K562 (cell line): ENCODE data around the gene POU3F3. TPM values are rescaled to one million over a fixed set of nuclear protein-coding genes. Genes with fewer than 3 reads are reported as not detected.

Experiments used
- ATAC-seq: fragments of 200-7000 bp; cut with Tn5 transposase; 3 replicates; pipeline ENCODE4 v1.9.1; 2020; ENCODE audit warnings: moderate library complexity
- BruUV-seq: library from RNA; stranded (reverse); fragments of 400-500 nt; replicated peaks from 2 replicates; lab custom pipeline; 2021; lab: Mats Ljungman, UMichigan
- CTCF ChIA-PET: fragments of 300-600 bp; formaldehyde crosslinking; extraction: SDS; loops from one replicate; lab custom pipeline; 2021; ENCODE audit warnings: low intra/inter-chr PET ratio; lab: Yijun Ruan, JAX
- POLR2A ChIA-PET: fragments of 300-600, 350-650 bp; sonication (Branson Sonifier 250); formaldehyde crosslinking; extraction: SDS; loops from one replicate; lab custom pipeline; 2021; ENCODE audit warnings: antibody characterized with exemption, inconsistent platforms; lab: Yijun Ruan, JAX
- DNase-seq, 4 experiments: peaks; one replicate each; pipeline versions ENCODE4 v3.0.0 to v3.0.0-alpha.2; 2011 to 2018; ENCODE audit warnings: low spot score in 3 of 4, mixed read lengths in 3 of 4; ENCODE audit errors: extremely low read depth in 1 of 4
- FAIRE-seq: peaks from 2 replicates; lab custom pipeline; 2011; peaks lifted over from hg19 to GRCh38; lab: Jason Lieb, UNC
- H2AFZ ChIP-seq: 2 replicates; pipeline ENCODE4 v1.6.0; 2011; ENCODE audit warnings: low read depth, low read length, control low read depth, inconsistent platforms
- H3K27ac ChIP-seq: fragments of 200-600 bp; 3 replicates; pipeline ENCODE4 v1.8.0; 2011; ENCODE audit warnings: low read depth, mild to moderate bottlenecking, control low read depth, inconsistent platforms, low read length, moderate library complexity, mixed read lengths; ENCODE audit errors: extremely low read depth
- H3K27me3 ChIP-seq, 2 experiments: fragments of 300-600 bp in 1 of 2; 2 replicates in 1 of 2; 3 replicates in 1 of 2; pipeline versions ENCODE4 v1.6.0 to v1.8.0; 2011; ENCODE audit warnings: inconsistent platforms in 2 of 2, low read length in 2 of 2, mild to moderate bottlenecking in 1 of 2, mixed read lengths in 1 of 2, moderate library complexity in 1 of 2; ENCODE audit not compliant: control insufficient read depth in 2 of 2, insufficient read depth in 2 of 2
- H3K36me3 ChIP-seq: fragments of 300-600 bp; 3 replicates; pipeline ENCODE4 v1.8.0; 2011; ENCODE audit warnings: mild to moderate bottlenecking, low read length, inconsistent platforms; ENCODE audit not compliant: control insufficient read depth, insufficient read depth
- H3K4me1 ChIP-seq, 2 experiments: fragments of 200-600 bp in 1 of 2; replicated peaks in 1 of 2; 2 replicates in 1 of 2; 3 replicates in 1 of 2; pipeline versions ENCODE4 v1.5.1 to v1.8.0; 2011; ENCODE audit warnings: inconsistent platforms in 2 of 2, low read length in 2 of 2, mild to moderate bottlenecking in 1 of 2, mixed read lengths in 1 of 2, moderate library complexity in 1 of 2; ENCODE audit not compliant: control insufficient read depth in 2 of 2, insufficient read depth in 2 of 2
- H3K4me2 ChIP-seq: 2 replicates; pipeline ENCODE4 v1.6.1; 2011; ENCODE audit warnings: low read length, control low read depth, inconsistent platforms, mixed read lengths; ENCODE audit not compliant: insufficient read depth
- H3K4me3 ChIP-seq: fragments of 200-600 bp; sonication (generic), shearing (Covaris generic); 2 replicates; pipeline ENCODE4 v1.5.1; 2016; ENCODE audit warnings: control low read depth, inconsistent platforms
- H3K79me2 ChIP-seq: fragments of 200-600 bp; 3 replicates; pipeline ENCODE4 v1.8.0; 2011; ENCODE audit warnings: low read length, inconsistent platforms; ENCODE audit not compliant: control insufficient read depth, insufficient read depth
- H3K9ac ChIP-seq, 2 experiments: 2 replicates each; pipeline versions ENCODE4 v1.6.0 to v1.6.1; 2011; ENCODE audit warnings: low read depth in 2 of 2, low read length in 2 of 2, control low read depth in 1 of 2, inconsistent platforms in 1 of 2, mild to moderate bottlenecking in 1 of 2, mixed read lengths in 1 of 2; ENCODE audit not compliant: insufficient read depth in 1 of 2
- H3K9me1 ChIP-seq: one replicate; pipeline ENCODE4 v1.6.0; 2011; ENCODE audit warnings: inconsistent platforms, mild to moderate bottlenecking, low read length, moderate library complexity; ENCODE audit not compliant: control insufficient read depth, insufficient read depth
- H3K9me3 ChIP-seq: replicated peaks from 2 replicates; pipeline ENCODE4 v1.5.1; 2011; ENCODE audit warnings: low read depth, low read length, inconsistent platforms; ENCODE audit not compliant: control insufficient read depth, insufficient read depth
- H4K20me1 ChIP-seq: replicated peaks from 2 replicates; pipeline ENCODE4 v1.6.1; 2011; ENCODE audit warnings: low read length, inconsistent platforms, mixed read lengths; ENCODE audit not compliant: control insufficient read depth, insufficient read depth
- C11orf30 ChIP-seq: fragments of 450-650 bp; IDR thresholded peaks from 2 replicates; pipeline ENCODE4 v1.6.1; 2016; ENCODE audit warnings: low read depth, mild to moderate bottlenecking
- GABPB1 ChIP-seq: sonication (generic); formaldehyde crosslinking; IDR thresholded peaks from 2 replicates; pipeline ENCODE4 v1.8.0; 2022; ENCODE audit warnings: mild to moderate bottlenecking, missing genetic modification reagents
- ID3 ChIP-seq, 2 experiments: fragments of 250-450 bp in 1 of 2; fragments of 450-650 bp in 1 of 2; sonication (Bioruptor Pico) in 1 of 2; IDR thresholded peaks; 2 replicates each; pipeline versions ENCODE4 v1.6.1 to v1.8.0; 2016 to 2021; ENCODE audit warnings: mild to moderate bottlenecking in 2 of 2, moderate library complexity in 2 of 2, missing compliant biosample characterization in 1 of 2, missing genetic modification characterization in 1 of 2
- MAFG ChIP-seq: fragments of 450-650 bp; conservative IDR thresholded peaks from 2 replicates; pipeline ENCODE4 v1.6.1; 2016; ENCODE audit warnings: missing genetic modification characterization, missing compliant biosample characterization
- NFE2 ChIP-seq: IDR thresholded peaks from 2 replicates; pipeline ENCODE4 v1.6.1; 2014; ENCODE audit warnings: antibody characterized with exemption, low read depth
- ZNF316 ChIP-seq: fragments of 450-650 bp; IDR thresholded peaks from 2 replicates; pipeline ENCODE4 v1.6.1; 2016
- WGBS: fragments of 100-300 bp; shearing (Covaris generic); methylation state at CpG from one replicate; pipeline ENCODE4 v1.1.6; 2016; ENCODE audit warnings: low coverage, mixed read lengths; ENCODE audit not compliant: insufficient coverage; ENCODE audit errors: missing lambda C conversion rate; 5-methylcytosine and 5-hydroxymethylcytosine counted together
- in situ Hi-C: fragments of 300-500 bp; cut with MboI; formaldehyde crosslinking; loops from 4 replicates; pipeline ENCODE4 v1.15.0; 2018; ENCODE audit warnings: inconsistent platforms, mixed read lengths
- intact Hi-C: fragments of 100-400 bp; cut with micrococcal nuclease; formaldehyde crosslinking; loops from 2 replicates; pipeline ENCODE4 v1.14.2; 2022
- polyA plus RNA-seq, 8 experiments: library from polyadenylated mRNA; depleted of rRNA in 4 of 8; stranded (reverse) in 5 of 8; unstranded in 3 of 8; fragments of >200 nt; fragmentation: Nextera tagmentation in 2 of 8; fragmentation: Illumina TruSeq in 1 of 8; extraction: Ambion mirVana in 2 of 8; extraction: Trizol in 1 of 8; gene quantifications; 2 replicates each; pipeline versions ENCODE4 v1.2.1 to v1.2.3, GENCODE V29; 2011 to 2014; ENCODE audit warnings: inconsistent platforms in 1 of 8, missing spikeins in 1 of 8
- total RNA-seq, 7 experiments: library from RNA; depleted of rRNA in 6 of 7; stranded (reverse); fragments of >200 nt in 6 of 7; fragmentation: Illumina TruSeq in 2 of 7; extraction: Trizol in 2 of 7; gene quantifications; 2 replicates each; pipeline versions ENCODE4 v1.2.1 to v1.2.3, GENCODE V29; 2011 to 2021; ENCODE audit warnings: low replicate concordance in 1 of 7

Gene POU3F3
- total and polyA plus RNA-seq, 9 of the 15 experiments (the other 6 are each of a cell fraction or from before 2014, with no cell fraction given): not detected

GRCh38 chr2:104844807-104845551 is 8.9 kb upstream of the POU3F3 start:
- WGBS: 11% methylated on average over 43 of the region's 56 CpGs
- intact Hi-C loops (no loop called here), in situ Hi-C loops (no loop called here)
- Histone ChIP-seq H3K4me3 (no peak overlapping the region), H3K4me2 (no peak overlapping the region), H3K79me2 (no peaks in the 10 kb centered on the region), H2AFZ (no peak overlapping the region), H3K27ac (no peak overlapping the region), H3K9me1 (no peaks in the 10 kb centered on the region), H3K9ac (no peak overlapping the region), H3K9me3 (no peaks in the 10 kb centered on the region), H4K20me1 (no peaks in the 10 kb centered on the region)
- ATAC-seq (no peak), DNase-seq (peak in 1 of 4 experiments; percentile 3), FAIRE-seq (no peak)
- POLR2A ChIA-PET: no interaction called here
- CTCF ChIA-PET: no interaction called here
- no TSS peak for BruUV-seq
- TF ChIP-seq ID3 (CRISPR knock-in tag; IDR thresholded peaks at IDR 0.05) (no peak), ID3 (tag; IDR thresholded peaks at IDR 0.05) (no peak), MAFG (tag) (peak; percentile 60), NFE2 (peak; percentile 52), GABPB1 (no peak), C11orf30 (peak; percentile 30; the same call in 1 of the 2 replicates), ZNF316 (peak; percentile 43; the same call in 1 of the 2 replicates)
- TF ChIP-seq, all 486 proteins: peak for 4
- Histone ChIP-seq H3K27me3 (peaks cover 0 to 31% of the 10 kb centered on the region in 2 experiments; a peak in 3 of 5 replicates), H3K4me1 (peaks cover 0 to 21% of the 10 kb centered on the region in 2 experiments; a peak in 1 of 5 replicates), H3K36me3 (no peaks in the 10 kb centered on the region)
